Fibroblast of gingiva (primary cell): ENCODE measurements around the gene ENTPD5.

ENCODE experiments used
- DNase-seq: peaks from one replicate; pipeline ENCODE4 v3.0.0-alpha.2; 2011; ENCODE audit warnings: low read depth

The ENTPD5 gene

GRCh38 chr14:74018586-74019407 lies at the start of gene ENTPD5, which contains the start of gene BBOF1:
Gene ENTPD5, minus strand, starts transcription at chr14:74019288. Its CDS starts 31,186 bp downstream, at chr14:73988102.
Gene BBOF1, plus strand, starts transcription at chr14:74019349. Its CDS starts 130 bp downstream, at chr14:74019479.
- DNase-seq = peak; percentile 92

- DNase-seq = peak; percentile 42
These were observed 46.9 kb upstream of the ENTPD5 start for GRCh38 chr14:74065746-74066575.

- DNase-seq = peak; percentile 13
These were observed 45.8 kb upstream of the ENTPD5 start for GRCh38 chr14:74064883-74065282.

- DNase-seq = no peak
These were observed 45.3 kb upstream of the ENTPD5 start for GRCh38 chr14:74064426-74064825.

GRCh38 chr14:74062809-74063150 lies 43.7 kb upstream of the ENTPD5 start:
- no peak for DNase-seq

GRCh38 chr14:74049876-74050495 lies 30.9 kb upstream of the ENTPD5 start:
- DNase-seq = peak; percentile 35

GRCh38 chr14:74048281-74048680 lies 29.2 kb upstream of the ENTPD5 start:
- no peak for DNase-seq

- no peak for DNase-seq
These were observed 26.4 kb upstream of the ENTPD5 start for GRCh38 chr14:74045522-74045921.

GRCh38 chr14:74042296-74042695 lies 23.2 kb upstream of the ENTPD5 start:
- DNase-seq = no peak

- peak; percentile 36 for DNase-seq
These were observed 19.2 kb upstream of the ENTPD5 start for GRCh38 chr14:74038020-74038859.

GRCh38 chr14:74035556-74035955 lies 16.5 kb upstream of the ENTPD5 start:
- DNase-seq = no peak

- no peak for DNase-seq
These were observed 15.5 kb upstream of the ENTPD5 start for GRCh38 chr14:74034572-74034971.

GRCh38 chr14:74029136-74029535 lies 10.0 kb upstream of the ENTPD5 start:
- DNase-seq = no peak

- no peak for DNase-seq
These were observed 3.3 kb upstream of the ENTPD5 start for GRCh38 chr14:74022346-74022745.

- DNase-seq = peak; percentile 42
These were observed 485 bp upstream of the ENTPD5 start for GRCh38 chr14:74019408-74020137.

- peak; percentile 72 for DNase-seq
These were observed 908 bp downstream of the ENTPD5 start for GRCh38 chr14:74018174-74018585.

- DNase-seq = no peak
These were observed 3.1 kb downstream of the ENTPD5 start for GRCh38 chr14:74015963-74016362.

- DNase-seq = no peak
These were observed 3.9 kb downstream of the ENTPD5 start for GRCh38 chr14:74015176-74015575.

- DNase-seq = peak; percentile 4
These were observed 4.8 kb downstream of the ENTPD5 start for GRCh38 chr14:74014299-74014698.

- no peak for DNase-seq
These were observed 10.1 kb downstream of the ENTPD5 start for GRCh38 chr14:74008843-74009499.
